NCI-H1694 treated with DMSO at 0.1 percent for 48 hours (cell line): Measurements from ENCODE around the gene LPAR4.
"Not testable (repeated sequence)": the region's sequence is repeated elsewhere in the genome, so short reads cannot be mapped to it uniquely, and the experiment has no call there.

Source experiments
- DNase-seq: peaks from one replicate; lab custom pipeline; 2025; lab: John Stamatoyannopoulos, UW

Gene LPAR4

DNA sequence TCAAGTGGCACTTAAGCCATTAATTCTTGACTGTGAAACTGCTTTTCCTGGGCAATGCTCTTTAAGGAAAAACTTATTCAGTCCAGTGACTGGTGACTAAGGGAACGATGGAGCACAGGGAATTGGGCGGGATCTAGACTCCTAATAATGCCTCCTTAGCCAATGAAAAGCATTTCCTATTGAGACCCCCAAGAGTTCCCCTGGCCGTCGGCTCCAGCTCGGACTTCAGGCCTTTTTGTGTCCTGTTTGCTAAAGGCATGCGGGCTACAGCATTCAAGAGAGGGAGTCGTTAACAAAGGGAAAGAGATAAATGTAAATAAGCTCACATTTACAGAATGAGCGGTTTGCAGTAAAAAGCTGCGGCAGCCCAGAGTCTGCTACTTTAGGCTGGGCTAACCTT is at the start of gene LPAR4:
Gene LPAR4, plus strand, starts transcription at position 232 of the 400 bp plus-strand sequence. CDS start 7,150 bp downstream, outside the sequence.
- DNase-seq, result no peak

- DNase-seq, result no peak
Measured at GRCh38 chrX:78706071-78706470, 41.4 kb upstream of the LPAR4 start.

DNA sequence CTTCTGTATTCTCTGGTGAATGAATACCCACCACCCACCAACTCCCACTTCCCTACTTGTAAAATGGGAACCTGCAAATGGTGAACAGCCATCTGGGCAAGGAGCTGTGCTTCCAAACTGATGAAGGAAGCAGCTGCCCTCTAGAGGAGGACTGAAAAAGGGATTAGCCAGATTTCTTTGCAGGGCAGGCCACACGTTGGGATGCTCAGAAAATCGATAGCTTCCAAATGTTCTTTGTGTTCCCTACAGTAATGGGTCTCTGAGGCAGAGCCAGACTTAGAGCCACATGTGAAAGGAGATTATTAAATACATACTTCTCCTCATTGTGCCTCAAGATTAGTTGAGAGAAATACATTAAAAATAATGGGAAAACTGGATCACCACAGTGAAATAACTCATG is 39.3 kb upstream of the LPAR4 start:
- DNase-seq, result no peak

DNA sequence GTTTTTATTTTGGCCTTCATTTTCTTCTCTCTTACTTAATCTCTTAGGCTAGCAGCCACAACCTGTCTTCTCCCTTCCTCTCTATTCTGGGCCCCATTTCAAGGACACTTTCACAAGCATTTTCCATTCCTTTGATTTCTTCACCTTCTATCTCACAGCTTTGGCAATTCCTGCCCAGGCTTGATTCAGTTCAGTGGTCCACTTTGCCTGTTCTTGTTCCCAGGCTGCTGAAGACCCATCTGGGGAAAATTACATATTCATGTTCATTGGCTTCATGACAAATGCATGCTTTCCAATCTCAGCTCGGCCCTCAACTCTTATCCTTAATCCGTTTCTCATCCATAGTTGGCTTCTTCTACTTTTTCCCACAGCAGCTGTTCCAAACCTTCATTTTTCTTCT is 38.7 kb upstream of the LPAR4 start:
- DNase-seq, result no peak

GRCh38 chrX:78710171-78710570 is 37.3 kb upstream of the LPAR4 start:
- DNase-seq, result no peak

DNA sequence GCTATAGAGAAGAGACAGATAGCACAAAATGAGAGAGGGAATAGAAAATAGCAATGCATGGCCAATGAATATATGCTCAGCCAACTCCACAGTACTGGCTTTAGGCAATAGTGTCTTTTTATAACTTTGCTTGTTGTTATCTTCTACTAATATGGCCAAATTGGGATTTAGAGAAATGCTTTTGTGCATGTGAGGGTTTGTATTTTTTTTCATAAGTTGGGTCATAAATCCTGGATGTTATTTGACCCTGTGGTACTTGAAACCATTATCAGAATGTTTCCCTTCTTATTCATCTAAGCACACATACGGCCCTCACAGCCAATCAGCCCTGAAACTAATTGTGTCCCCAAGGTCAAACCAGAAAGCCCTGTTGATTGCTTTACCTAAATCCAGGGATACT is 35.2 kb upstream of the LPAR4 start:
- DNase-seq, result no peak

GRCh38 chrX:78725287-78725686 is 22.2 kb upstream of the LPAR4 start:
- no peak for DNase-seq

- no peak for DNase-seq
Measured at GRCh38 chrX:78746496-78746895, 1.0 kb upstream of the LPAR4 start.

DNA sequence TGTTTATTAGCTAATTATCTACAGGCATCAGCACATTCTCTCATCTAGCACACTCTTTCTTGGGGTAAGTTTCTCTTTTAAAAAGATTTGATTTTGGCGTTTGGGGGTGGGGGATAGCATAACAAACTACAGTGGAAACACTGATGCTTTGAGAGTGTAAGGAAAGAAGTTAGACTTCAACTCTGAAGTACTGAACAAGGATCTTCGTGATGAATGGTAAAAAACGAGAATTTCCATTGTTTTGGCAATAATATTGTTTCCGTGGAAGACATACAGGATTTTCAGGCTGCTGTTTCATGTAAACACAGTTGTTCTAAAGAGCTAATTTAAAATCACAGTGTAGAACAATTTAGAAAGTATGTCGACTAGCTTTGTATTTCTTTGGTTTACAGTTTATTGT is 451 bp downstream of the LPAR4 start:
- DNase-seq, result no peak

DNA sequence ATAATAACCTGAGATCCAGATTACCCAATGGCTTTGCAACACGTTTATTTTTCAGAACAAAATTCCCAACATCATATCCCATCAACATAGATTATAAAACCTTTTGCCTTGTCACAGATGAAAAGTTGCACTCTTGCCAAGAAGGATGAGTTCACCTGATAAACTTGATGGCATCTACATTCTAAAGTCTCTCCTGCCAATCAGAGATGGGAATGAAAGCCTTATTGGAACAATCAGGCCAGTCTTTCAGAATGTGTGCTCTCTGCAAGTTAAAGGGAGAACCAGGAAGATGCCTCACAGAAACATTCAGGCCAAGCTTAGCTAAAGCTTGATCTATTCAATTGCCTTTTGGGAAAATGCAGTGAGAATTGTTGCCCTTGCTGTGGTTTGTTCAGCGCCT is 1.3 kb downstream of the LPAR4 start:
- no peak for DNase-seq

DNA sequence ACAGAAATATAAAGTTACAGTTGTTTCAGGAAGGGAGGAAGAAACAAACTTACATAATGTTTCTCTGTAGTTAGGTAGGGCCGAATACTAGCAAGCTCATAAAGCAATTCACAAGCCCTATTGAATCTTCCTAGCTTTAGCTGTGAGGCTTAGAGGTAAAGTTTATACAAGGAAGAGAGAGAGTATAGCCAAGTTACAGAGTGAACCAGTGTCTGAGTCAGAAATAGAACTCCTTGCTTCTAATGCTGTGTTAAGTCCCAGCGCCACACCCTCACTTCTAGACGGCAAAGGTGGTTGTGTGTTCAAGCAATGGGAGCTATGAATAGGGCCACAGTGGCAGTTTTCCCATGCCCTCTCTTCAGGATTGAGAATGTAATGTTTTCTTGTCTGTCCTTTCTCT is 6.1 kb downstream of the LPAR4 start:
- DNase-seq, result no peak

DNA sequence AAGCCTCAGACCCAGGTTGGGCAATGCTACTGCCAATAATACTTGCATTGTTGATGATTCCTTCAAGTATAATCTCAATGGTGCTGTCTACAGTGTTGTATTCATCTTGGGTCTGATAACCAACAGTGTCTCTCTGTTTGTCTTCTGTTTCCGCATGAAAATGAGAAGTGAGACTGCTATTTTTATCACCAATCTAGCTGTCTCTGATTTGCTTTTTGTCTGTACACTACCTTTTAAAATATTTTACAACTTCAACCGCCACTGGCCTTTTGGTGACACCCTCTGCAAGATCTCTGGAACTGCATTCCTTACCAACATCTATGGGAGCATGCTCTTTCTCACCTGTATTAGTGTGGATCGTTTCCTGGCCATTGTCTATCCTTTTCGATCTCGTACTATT is 7.4 kb downstream of the LPAR4 start:
- DNase-seq, result no peak

GRCh38 chrX:78759081-78759480 is 11.6 kb downstream of the LPAR4 start:
- no peak for DNase-seq

DNA sequence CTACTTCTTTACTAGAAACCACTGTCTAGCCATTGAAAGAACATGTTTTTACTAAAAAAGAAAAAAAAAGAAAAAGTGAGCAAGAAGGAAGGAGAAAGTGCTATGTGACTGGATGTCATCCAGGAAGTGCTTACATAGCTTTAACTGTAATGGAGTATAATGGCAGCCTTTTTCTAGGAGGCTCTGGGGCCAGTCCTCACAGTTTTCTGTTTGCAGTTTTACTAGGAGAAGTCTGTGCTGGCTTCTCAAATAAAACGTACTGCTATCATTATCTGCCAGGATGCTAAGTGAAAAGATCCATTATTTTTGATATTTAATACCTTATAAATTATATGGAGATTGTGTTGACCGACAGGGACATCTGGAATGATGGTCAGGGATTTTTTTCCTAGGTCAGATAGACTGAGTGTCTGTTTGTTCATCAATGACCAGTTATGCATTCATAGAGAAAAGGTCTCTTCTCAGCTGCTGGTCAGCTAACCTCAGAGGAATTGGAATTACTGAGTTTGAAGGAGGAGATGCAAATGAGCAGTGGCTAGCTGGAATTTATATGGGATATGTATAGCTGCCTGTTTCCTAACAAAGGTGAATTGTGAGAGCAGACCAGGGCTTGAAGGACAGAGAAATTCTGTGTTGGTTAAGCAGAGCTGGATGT is 21.7 kb downstream of the LPAR4 start:
- no peak for DNase-seq

GRCh38 chrX:78769946-78770345 is 22.4 kb downstream of the LPAR4 start:
- no peak for DNase-seq

DNA sequence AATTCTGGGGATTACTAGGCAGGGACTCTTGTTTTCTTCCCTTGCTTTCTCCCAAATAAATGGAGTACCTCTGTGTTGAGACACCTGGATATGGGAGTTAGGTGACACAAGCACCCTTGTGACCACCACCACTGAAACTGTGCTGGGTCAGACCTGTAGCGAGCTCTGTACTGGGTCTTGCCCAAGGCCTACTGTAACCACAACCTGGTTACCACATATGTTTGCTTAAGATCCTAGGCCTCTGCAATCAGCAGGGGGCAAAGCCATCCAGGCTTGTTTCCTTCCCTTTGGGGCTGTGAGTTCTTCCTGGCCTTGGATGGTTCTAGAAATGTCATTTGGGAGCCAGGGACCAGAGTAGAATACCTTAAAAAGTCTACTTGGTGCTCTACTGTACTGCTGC is 49.4 kb downstream of the LPAR4 start:
- DNase-seq, result no peak

DNA sequence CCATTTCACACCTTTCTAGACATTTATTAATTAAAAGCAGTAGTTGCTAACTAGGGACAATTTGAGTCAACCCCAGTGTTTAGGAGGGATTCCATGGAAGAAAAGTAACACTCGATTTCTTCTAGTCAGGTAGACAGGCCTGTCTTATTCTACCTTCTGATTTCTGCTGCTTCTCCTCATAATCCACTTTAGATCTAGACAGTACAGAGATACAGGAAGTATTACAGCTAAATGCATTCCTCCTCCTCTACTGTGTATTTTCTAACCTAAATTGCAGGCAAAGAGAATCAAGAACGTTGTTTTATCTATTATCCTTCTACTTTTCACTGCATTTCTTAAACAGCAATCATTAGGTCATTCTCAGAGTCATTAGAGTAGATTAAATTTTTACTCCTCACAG is 52.6 kb downstream of the LPAR4 start:
- DNase-seq, result no peak

GRCh38 chrX:78800694-78801093 is 53.2 kb downstream of the LPAR4 start:
- no peak for DNase-seq

- no peak for DNase-seq
Measured at GRCh38 chrX:78801522-78801921, 54.0 kb downstream of the LPAR4 start.

- not testable (repeated sequence) for DNase-seq
Measured at GRCh38 chrX:78802526-78802925, 55.0 kb downstream of the LPAR4 start.
